ENCODE results near the gene ZNF302. TPM values are rescaled to one million over a fixed set of nuclear protein-coding genes. Genes with fewer than 3 reads are reported as not detected.
A peak's percentile ranks its signal among the peaks of the same experiment; 100 is the strongest.

ZNF302 gene
- polyA plus RNA-seq, 1 donor from 2014 or later = 107 TPM

GRCh38 chr19:34678085-34678412 lies 571 bp downstream of the ZNF302 start:
- no peak for TF ChIP-seq MXI1 (conservative IDR thresholded peaks at IDR 0.05; ENCODE audit: poor library complexity, severe bottlenecking)
- no peak for TF ChIP-seq TAF1 (IDR thresholded peaks at IDR 0.05; ENCODE audit: low read depth)
- no peak for TF ChIP-seq EP300 (conservative IDR thresholded peaks at IDR 0.05; ENCODE audit: poor library complexity, severe bottlenecking)
- TF ChIP-seq, protein P1, sequence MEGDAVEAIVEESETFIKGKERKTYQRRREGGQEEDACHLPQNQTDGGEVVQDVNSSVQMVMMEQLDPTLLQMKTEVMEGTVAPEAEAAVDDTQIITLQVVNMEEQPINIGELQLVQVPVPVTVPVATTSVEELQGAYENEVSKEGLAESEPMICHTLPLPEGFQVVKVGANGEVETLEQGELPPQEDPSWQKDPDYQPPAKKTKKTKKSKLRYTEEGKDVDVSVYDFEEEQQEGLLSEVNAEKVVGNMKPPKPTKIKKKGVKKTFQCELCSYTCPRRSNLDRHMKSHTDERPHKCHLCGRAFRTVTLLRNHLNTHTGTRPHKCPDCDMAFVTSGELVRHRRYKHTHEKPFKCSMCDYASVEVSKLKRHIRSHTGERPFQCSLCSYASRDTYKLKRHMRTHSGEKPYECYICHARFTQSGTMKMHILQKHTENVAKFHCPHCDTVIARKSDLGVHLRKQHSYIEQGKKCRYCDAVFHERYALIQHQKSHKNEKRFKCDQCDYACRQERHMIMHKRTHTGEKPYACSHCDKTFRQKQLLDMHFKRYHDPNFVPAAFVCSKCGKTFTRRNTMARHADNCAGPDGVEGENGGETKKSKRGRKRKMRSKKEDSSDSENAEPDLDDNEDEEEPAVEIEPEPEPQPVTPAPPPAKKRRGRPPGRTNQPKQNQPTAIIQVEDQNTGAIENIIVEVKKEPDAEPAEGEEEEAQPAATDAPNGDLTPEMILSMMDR (IDR thresholded peaks at IDR 0.05; ENCODE audit: poor library complexity, severe bottlenecking) = no peak
- TF ChIP-seq SMC3 (conservative IDR thresholded peaks at IDR 0.05; ENCODE audit: poor library complexity) = no peak
- no peak for TF ChIP-seq EZH2 (IDR thresholded peaks at IDR 0.05; ENCODE audit: borderline replicate concordance, insufficient read depth, low read length, poor library complexity, severe bottlenecking)
- no peak for TF ChIP-seq REST (IDR thresholded peaks at IDR 0.05; ENCODE audit: borderline replicate concordance)
- TF ChIP-seq POLR2AphosphoS5 (IDR thresholded peaks at IDR 0.05) = no peak
- TF ChIP-seq RAD21 (conservative IDR thresholded peaks at IDR 0.05) = no peak
- H3K4me3 ChIP-seq (ENCODE audit: low read length) = peak overlapping the region; percentile 93
- peaks cover 16% of the 10 kb centered on the region for H3K36me3 ChIP-seq (ENCODE audit: insufficient read depth, low read length)
- H3F3A ChIP-seq (ENCODE audit: insufficient read depth, low read length, poor library complexity, severe bottlenecking) = peaks cover 4% of the 10 kb centered on the region
- peak overlapping the region; percentile 58 for H3K4me2 ChIP-seq (ENCODE audit: low read length)
- H3K9me3 ChIP-seq (ENCODE audit: low read length) = peaks cover 5% of the 10 kb centered on the region
- H3K79me2 ChIP-seq (replicated peaks; ENCODE audit: insufficient read depth, low read length) = peaks cover 11% of the 10 kb centered on the region
- no peaks in the 10 kb centered on the region for H3K27me3 ChIP-seq (ENCODE audit: insufficient read depth, low read depth, low read length)
- H3K9me2 ChIP-seq (ENCODE audit: insufficient read depth, low read length) = no peaks in the 10 kb centered on the region
- peak overlapping the region; percentile 96 for H3K27ac ChIP-seq (ENCODE audit: low read length)
- no peaks in the 10 kb centered on the region for H4K20me1 ChIP-seq (ENCODE audit: insufficient read depth)
- peak overlapping the region; percentile 92 for H2AFZ ChIP-seq (ENCODE audit: low read depth, low read length)
- peak overlapping the region; percentile 91 for H3K9ac ChIP-seq (ENCODE audit: low read length)

DNA sequence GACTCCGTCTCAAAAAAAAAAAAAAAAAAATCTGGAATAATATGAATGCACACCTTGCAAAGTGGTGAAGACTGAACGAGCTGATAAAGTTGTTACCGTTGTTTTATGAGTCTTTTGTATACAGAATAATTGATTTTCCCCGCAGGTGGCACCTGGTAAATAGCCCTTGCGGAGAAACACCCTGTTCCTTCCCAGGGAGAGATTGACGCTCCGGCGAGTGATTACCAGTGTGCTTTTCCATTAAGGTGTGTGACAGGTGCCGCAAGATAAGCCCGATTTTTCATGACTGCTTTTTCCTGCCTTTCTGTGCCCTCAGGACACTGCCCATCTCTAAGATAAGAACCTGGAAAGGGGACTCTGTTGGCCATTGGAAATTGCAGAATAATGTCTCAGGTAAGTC lies 943 bp downstream of the ZNF302 start:
- Histone ChIP-seq H3K27me3 (ENCODE audit: insufficient read depth, low read depth, low read length) (no peaks in the 10 kb centered on the region), H3K27ac (ENCODE audit: low read length) (peak overlapping the region; percentile 96), H3K4me3 (ENCODE audit: low read length) (peak overlapping the region; percentile 93), H2AFZ (ENCODE audit: low read depth, low read length) (no peak overlapping the region), H3K79me2 (replicated peaks; ENCODE audit: insufficient read depth, low read length) (peaks cover 11% of the 10 kb centered on the region), H3F3A (ENCODE audit: insufficient read depth, low read length, poor library complexity, severe bottlenecking) (peaks cover 4% of the 10 kb centered on the region), H3K9me2 (ENCODE audit: insufficient read depth, low read length) (no peaks in the 10 kb centered on the region), H3K36me3 (ENCODE audit: insufficient read depth, low read length) (peaks cover 18% of the 10 kb centered on the region), H3K9me3 (ENCODE audit: low read length) (peaks cover 5% of the 10 kb centered on the region), H3K9ac (ENCODE audit: low read length) (peak overlapping the region; percentile 91), H4K20me1 (ENCODE audit: insufficient read depth) (no peaks in the 10 kb centered on the region), H3K4me2 (ENCODE audit: low read length) (peak overlapping the region; percentile 58)
- TF ChIP-seq RAD21 (conservative IDR thresholded peaks at IDR 0.05) = no peak
- TF ChIP-seq TAF1 (IDR thresholded peaks at IDR 0.05; ENCODE audit: low read depth) = no peak

DNA sequence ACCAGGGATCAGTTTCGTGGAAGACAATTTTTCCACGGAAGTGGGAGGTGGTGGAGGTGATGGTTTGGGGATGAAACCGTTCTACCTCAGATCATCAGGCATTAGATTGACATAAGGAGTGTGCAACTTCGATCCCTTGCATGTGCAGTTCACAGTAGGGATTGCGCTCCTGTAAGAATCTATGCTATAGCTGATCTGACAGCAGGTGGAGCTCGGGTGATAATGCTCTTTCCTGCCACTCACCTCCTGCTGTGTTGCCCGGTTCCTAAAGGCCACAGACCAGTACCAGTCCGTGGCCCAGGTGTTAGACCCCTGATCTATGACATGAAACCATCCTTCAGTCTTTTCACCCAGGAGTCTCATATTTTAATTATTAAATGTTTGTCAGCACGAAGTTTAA lies 4.0 kb downstream of the ZNF302 start:
- no peak overlapping the region for H3K9ac ChIP-seq (ENCODE audit: low read length)
- H3K4me3 ChIP-seq (ENCODE audit: low read length) = no peak overlapping the region
- H2AFZ ChIP-seq (ENCODE audit: low read depth, low read length) = no peak overlapping the region
- no peaks in the 10 kb centered on the region for H3K9me2 ChIP-seq (ENCODE audit: insufficient read depth, low read length)
- H4K20me1 ChIP-seq (ENCODE audit: insufficient read depth) = no peaks in the 10 kb centered on the region
- H3K4me2 ChIP-seq (ENCODE audit: low read length) = no peak overlapping the region
- peaks cover 15% of the 10 kb centered on the region for H3K9me3 ChIP-seq (ENCODE audit: low read length)
- H3K79me2 ChIP-seq (replicated peaks; ENCODE audit: insufficient read depth, low read length) = peaks cover 11% of the 10 kb centered on the region
- H3K27ac ChIP-seq (ENCODE audit: low read length) = no peak overlapping the region
- H3F3A ChIP-seq (ENCODE audit: insufficient read depth, low read length, poor library complexity, severe bottlenecking) = peaks cover 3% of the 10 kb centered on the region
- TF ChIP-seq TAF1 (IDR thresholded peaks at IDR 0.05; ENCODE audit: low read depth) (no peak), REST (IDR thresholded peaks at IDR 0.05; ENCODE audit: borderline replicate concordance) (no peak), EZH2 (IDR thresholded peaks at IDR 0.05; ENCODE audit: borderline replicate concordance, insufficient read depth, low read length, poor library complexity, severe bottlenecking) (no peak), POLR2AphosphoS5 (IDR thresholded peaks at IDR 0.05) (no peak), EP300 (conservative IDR thresholded peaks at IDR 0.05; ENCODE audit: poor library complexity, severe bottlenecking) (no peak), RAD21 (conservative IDR thresholded peaks at IDR 0.05) (no peak), SMC3 (conservative IDR thresholded peaks at IDR 0.05; ENCODE audit: poor library complexity) (no peak), MXI1 (conservative IDR thresholded peaks at IDR 0.05; ENCODE audit: poor library complexity, severe bottlenecking) (no peak)
- TF ChIP-seq, protein P1 (IDR thresholded peaks at IDR 0.05; ENCODE audit: poor library complexity, severe bottlenecking) = no peak
- H3K27me3 ChIP-seq (ENCODE audit: insufficient read depth, low read depth, low read length) = no peaks in the 10 kb centered on the region
- peaks cover 30% of the 10 kb centered on the region for H3K36me3 ChIP-seq (ENCODE audit: insufficient read depth, low read length)
